Natural killer cell (primary cell): ENCODE results near the gene GLT6D1. TPM values are rescaled to one million over a fixed set of nuclear protein-coding genes. Genes with fewer than 3 reads are reported as not detected.

Experiments
- ATAC-seq, 3 donors: fragments of 150-1000 bp in 2 of 3; fragments of 200-7000 bp in 1 of 3; cut with Tn5 transposase; 1 replicate in 1 of 3; 2 replicates in 2 of 3; pipeline ENCODE4 v1.10.0; 2021; ENCODE audit warnings: mild to moderate bottlenecking in 2 of 3, moderate library complexity in 2 of 3
- DNase-seq, 2 donors: peaks; one replicate each; pipeline versions ENCODE4 v3.0.0 to v3.0.0-alpha.2; 2013 to 2021; ENCODE audit warnings: mixed read lengths in 1 of 2
- H3K27ac ChIP-seq: one replicate; pipeline ENCODE4 v1.5.1; 2013; ENCODE audit warnings: mild to moderate bottlenecking, low read length
- H3K27me3 ChIP-seq: one replicate; pipeline ENCODE4 v1.6.1; 2013; ENCODE audit warnings: low read length; ENCODE audit not compliant: control insufficient read depth, insufficient read depth
- H3K36me3 ChIP-seq: one replicate; pipeline ENCODE4 v1.6.1; 2013; ENCODE audit warnings: low read length; ENCODE audit not compliant: control insufficient read depth, insufficient read depth
- H3K4me1 ChIP-seq: one replicate; pipeline ENCODE4 v1.6.1; 2013; ENCODE audit warnings: low read length; ENCODE audit not compliant: control insufficient read depth, insufficient read depth
- H3K4me3 ChIP-seq: one replicate; pipeline ENCODE4 v1.5.1; 2013; ENCODE audit warnings: low read length
- H3K9me3 ChIP-seq: one replicate; pipeline ENCODE4 v1.6.1; 2013; ENCODE audit warnings: low read length; ENCODE audit not compliant: control insufficient read depth, insufficient read depth
- H3K27ac Mint-ChIP-seq, 2 donors: one replicate each; pipeline ENCODE4 v1.8.0; 2022; ENCODE audit warnings: mild to moderate bottlenecking in 2 of 2, mixed read lengths in 2 of 2, moderate library complexity in 1 of 2
- H3K27me3 Mint-ChIP-seq, 2 donors: one replicate each; pipeline ENCODE4 v1.8.0; 2022; ENCODE audit warnings: low read depth in 2 of 2, mixed read lengths in 2 of 2
- H3K36me3 Mint-ChIP-seq: one replicate; pipeline ENCODE4 v1.8.0; 2022; ENCODE audit warnings: mixed read lengths
- H3K4me1 Mint-ChIP-seq, 2 donors: one replicate each; pipeline ENCODE4 v1.8.0; 2022; ENCODE audit warnings: mixed read lengths in 2 of 2
- H3K4me3 Mint-ChIP-seq: one replicate; pipeline ENCODE4 v1.8.0; 2022; ENCODE audit warnings: mild to moderate bottlenecking, moderate library complexity, mixed read lengths
- H3K9me3 Mint-ChIP-seq, 2 donors: one replicate each; pipeline ENCODE4 v1.8.0; 2022; ENCODE audit warnings: mixed read lengths in 2 of 2
- WGBS: methylation state at CpG from one replicate; pipeline ENCODE4 v1.1.7; 2013; ENCODE audit warnings: missing lambda C conversion rate; ENCODE audit not compliant: insufficient coverage; 5-methylcytosine and 5-hydroxymethylcytosine counted together
- intact Hi-C: fragments of 100-400 bp; cut with micrococcal nuclease; formaldehyde crosslinking; loops from one replicate; pipeline ENCODE4 v1.14.2; 2022
- total RNA-seq, 4 donors: library from RNA; stranded (reverse); fragments of 120-200 nt in 1 of 4; gene quantifications; one replicate each; pipeline versions ENCODE4 v1.2.3 to v1.2.4, GENCODE V29; 2013 to 2022
- TF ChIP-seq, protein P1 (sequence below): fragments of 200-600 bp; IDR thresholded peaks from one replicate; pipeline ENCODE4 v1.8.0; 2022; ENCODE audit warnings: antibody characterized with exemption

Gene GLT6D1
- total RNA-seq, 3 donors from 2014 or later (not counting 1 experiment from before 2014, with no cell fraction given): not detected

- H3K4me3 ChIP-seq: no peak overlapping the region
- 91% methylated on average over 11 of the region's 11 CpGs for WGBS
- Mint-ChIP-seq H3K4me1 (no peaks in the 10 kb centered on the region), H3K27me3 (peaks cover 0 to 3% of the 10 kb centered on the region in 2 donors), H3K4me3 (no peak overlapping the region), H3K36me3 (no peaks in the 10 kb centered on the region), H3K9me3 (no peaks in the 10 kb centered on the region), H3K27ac (no peak overlapping the region)
- TF ChIP-seq, protein P1, sequence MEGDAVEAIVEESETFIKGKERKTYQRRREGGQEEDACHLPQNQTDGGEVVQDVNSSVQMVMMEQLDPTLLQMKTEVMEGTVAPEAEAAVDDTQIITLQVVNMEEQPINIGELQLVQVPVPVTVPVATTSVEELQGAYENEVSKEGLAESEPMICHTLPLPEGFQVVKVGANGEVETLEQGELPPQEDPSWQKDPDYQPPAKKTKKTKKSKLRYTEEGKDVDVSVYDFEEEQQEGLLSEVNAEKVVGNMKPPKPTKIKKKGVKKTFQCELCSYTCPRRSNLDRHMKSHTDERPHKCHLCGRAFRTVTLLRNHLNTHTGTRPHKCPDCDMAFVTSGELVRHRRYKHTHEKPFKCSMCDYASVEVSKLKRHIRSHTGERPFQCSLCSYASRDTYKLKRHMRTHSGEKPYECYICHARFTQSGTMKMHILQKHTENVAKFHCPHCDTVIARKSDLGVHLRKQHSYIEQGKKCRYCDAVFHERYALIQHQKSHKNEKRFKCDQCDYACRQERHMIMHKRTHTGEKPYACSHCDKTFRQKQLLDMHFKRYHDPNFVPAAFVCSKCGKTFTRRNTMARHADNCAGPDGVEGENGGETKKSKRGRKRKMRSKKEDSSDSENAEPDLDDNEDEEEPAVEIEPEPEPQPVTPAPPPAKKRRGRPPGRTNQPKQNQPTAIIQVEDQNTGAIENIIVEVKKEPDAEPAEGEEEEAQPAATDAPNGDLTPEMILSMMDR: no peak
- DNase-seq: no peak
- no peak overlapping the region for H3K27ac ChIP-seq
- intact Hi-C loops: no loop called here
- no peaks in the 10 kb centered on the region for H3K4me1 ChIP-seq
- no peaks in the 10 kb centered on the region for H3K27me3 ChIP-seq
- no peaks in the 10 kb centered on the region for H3K9me3 ChIP-seq
- no peak for ATAC-seq
- no peaks in the 10 kb centered on the region for H3K36me3 ChIP-seq
Observed at GRCh38 chr9:135580664-135581380, 58.5 kb downstream of the GLT6D1 start.

DNA sequence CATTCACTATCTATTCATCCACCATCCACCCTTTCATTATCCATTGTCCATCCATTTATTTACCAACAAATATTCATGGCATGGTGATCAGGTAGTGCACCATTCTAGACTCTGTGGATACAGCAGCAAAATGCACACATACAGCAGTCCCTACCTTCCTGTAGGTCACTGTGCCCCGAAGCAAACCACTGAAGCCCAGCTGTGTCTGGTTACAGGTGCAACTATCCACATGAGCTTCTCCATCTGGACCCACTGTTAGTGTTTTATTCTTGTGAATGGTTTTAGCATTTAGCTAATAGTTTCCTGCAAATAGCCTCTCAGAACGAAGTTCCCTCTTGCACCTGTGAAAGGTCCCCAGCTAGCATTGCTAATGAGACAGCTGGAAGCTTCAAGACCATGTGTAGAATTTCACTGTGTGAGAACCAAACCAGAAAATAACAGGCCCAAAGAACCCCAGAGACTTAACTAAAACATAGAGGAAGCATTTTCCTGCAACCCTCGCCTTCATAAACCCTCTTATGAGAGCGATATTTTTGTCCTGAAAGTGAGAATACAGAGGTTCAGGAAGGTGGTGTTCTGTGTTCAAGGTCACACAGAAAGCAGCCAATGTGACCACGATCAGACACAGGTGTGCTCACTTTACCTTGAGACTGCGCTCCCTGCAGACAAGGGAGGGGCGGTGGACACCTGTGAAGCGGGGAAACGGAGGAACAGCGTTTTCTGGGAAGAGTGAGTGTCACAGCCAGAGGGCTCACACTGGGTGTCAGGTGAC is 59.3 kb downstream of the GLT6D1 start:
- WGBS: 69% methylated on average over 10 of the region's 10 CpGs
- Histone ChIP-seq H3K9me3 (no peaks in the 10 kb centered on the region), H3K27ac (no peak overlapping the region), H3K4me3 (no peak overlapping the region), H3K36me3 (no peaks in the 10 kb centered on the region), H3K27me3 (no peaks in the 10 kb centered on the region), H3K4me1 (no peaks in the 10 kb centered on the region)
- H3K4me3 Mint-ChIP-seq: no peak overlapping the region
- intact Hi-C loops: no loop called here
- H3K9me3 Mint-ChIP-seq: no peaks in the 10 kb centered on the region
- no peak for ATAC-seq
- H3K27ac Mint-ChIP-seq: no peak overlapping the region
- no peaks in the 10 kb centered on the region for H3K36me3 Mint-ChIP-seq
- TF ChIP-seq, protein P1: no peak
- H3K27me3 Mint-ChIP-seq: peaks cover 0 to 3% of the 10 kb centered on the region in 2 donors
- DNase-seq: no peak
- no peaks in the 10 kb centered on the region for H3K4me1 Mint-ChIP-seq

DNA sequence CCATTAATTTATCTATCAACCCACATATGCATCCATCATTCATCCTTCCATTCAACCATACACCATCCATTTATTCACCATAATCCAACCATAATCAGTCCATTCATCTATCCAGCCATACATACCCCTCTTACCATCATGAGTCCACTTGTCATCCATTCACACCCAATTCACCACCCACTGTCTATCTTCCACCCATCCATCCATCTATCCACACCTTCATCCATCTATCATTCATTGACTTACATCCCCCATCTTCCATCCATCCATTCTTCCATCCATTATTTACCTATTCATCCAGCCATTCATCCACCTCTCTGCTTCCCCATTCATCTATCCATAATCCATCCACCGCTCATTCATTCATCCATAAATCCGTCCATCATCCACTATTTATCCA is 60.0 kb downstream of the GLT6D1 start:
- WGBS: 32% methylated on average over 2 of the region's 2 CpGs
- Mint-ChIP-seq H3K9me3 (no peaks in the 10 kb centered on the region), H3K4me3 (no peak overlapping the region), H3K27me3 (peaks cover 0 to 3% of the 10 kb centered on the region in 2 donors), H3K27ac (no peak overlapping the region), H3K36me3 (no peaks in the 10 kb centered on the region), H3K4me1 (no peaks in the 10 kb centered on the region)
- DNase-seq (no peak), ATAC-seq (no peak)
- no peaks in the 10 kb centered on the region for H3K9me3 ChIP-seq
- no peaks in the 10 kb centered on the region for H3K36me3 ChIP-seq
- no peak overlapping the region for H3K27ac ChIP-seq
- H3K4me1 ChIP-seq: no peaks in the 10 kb centered on the region
- TF ChIP-seq, protein P1: no peak
- H3K4me3 ChIP-seq: no peak overlapping the region
- H3K27me3 ChIP-seq: no peaks in the 10 kb centered on the region
- intact Hi-C loops: no loop called here
